HAP-1 (cell line): ENCODE results near the gene CLCF1.
"Not testable (repeated sequence)": the region's sequence is repeated elsewhere in the genome, so short reads cannot be mapped to it uniquely, and the experiment has no call there.

ENCODE experiments used
- DNase-seq, 2 experiments: peaks; one replicate each; pipeline ENCODE4 v3.0.0-alpha.2; 2016 to 2020; ENCODE audit warnings: low spot score in 2 of 2
- H3K27me3 ChIP-seq: fragments of 250-450 bp; sonication (Bioruptor Pico); 2 replicates; pipeline ENCODE4 v1.5.1; 2020; ENCODE audit warnings: low read depth, mild to moderate bottlenecking, moderate library complexity
- H3K36me3 ChIP-seq: fragments of 250-450 bp; sonication (Bioruptor Pico); replicated peaks from 2 replicates; pipeline ENCODE4 v1.5.1; 2020; ENCODE audit warnings: mild to moderate bottlenecking
- H3K4me1 ChIP-seq: fragments of 250-450 bp; sonication (Bioruptor Pico); 2 replicates; pipeline ENCODE4 v1.5.1; 2020; ENCODE audit warnings: mild to moderate bottlenecking
- H3K4me3 ChIP-seq: fragments of 250-450 bp; sonication (Bioruptor Pico); 2 replicates; pipeline ENCODE4 v1.5.1; 2020; ENCODE audit warnings: mild to moderate bottlenecking, moderate library complexity
- H3K9me3 ChIP-seq: fragments of 250-450 bp; sonication (Bioruptor Pico); 2 replicates; pipeline ENCODE4 v1.5.1; 2020; ENCODE audit warnings: mild to moderate bottlenecking, moderate library complexity
- in situ Hi-C: fragments of 300-500 bp; cut with MboI; formaldehyde crosslinking; loops from 3 replicates; pipeline ENCODE4 v1.14.3; 2020; ENCODE audit warnings: low sequenced_read_pairs, inconsistent platforms, mixed read lengths

Gene CLCF1

DNA sequence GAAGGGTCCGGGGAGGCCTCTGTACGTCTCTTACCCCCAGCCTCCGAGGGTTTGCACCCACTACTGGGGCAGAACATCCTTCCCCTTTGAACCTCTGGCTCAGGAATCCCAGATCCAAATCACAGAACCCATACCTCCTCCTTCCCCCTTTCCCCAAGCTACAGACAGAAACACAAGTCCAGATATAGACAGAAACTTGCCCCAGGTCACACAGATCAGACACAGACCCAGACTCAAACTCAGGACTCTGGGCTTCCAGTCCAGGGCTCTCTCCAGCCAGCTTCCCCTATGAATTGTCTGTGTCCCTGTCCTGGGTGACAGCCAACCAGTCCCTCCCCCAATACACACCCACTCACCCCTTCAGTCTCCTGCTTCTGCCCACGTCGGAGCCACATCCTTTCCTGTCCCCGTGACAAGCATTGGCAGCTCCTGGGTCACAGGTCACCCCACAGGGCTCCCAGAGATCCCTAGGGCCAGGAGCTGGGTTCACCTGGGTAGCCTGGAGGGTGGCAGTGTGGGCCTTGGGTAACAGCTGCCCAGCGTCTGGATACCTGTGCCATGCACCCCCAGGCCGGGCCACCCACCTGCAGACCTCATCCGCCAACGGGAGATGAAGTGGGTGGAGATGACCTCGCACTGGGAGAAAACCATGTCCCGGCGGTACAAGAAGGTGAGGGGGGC, 31.3 kb upstream of the CLCF1 start:
- no peak for DNase-seq
- Histone ChIP-seq H3K27me3 (peaks cover 6% of the 10 kb centered on the region; the same call in 1 of the 2 replicates), H3K4me1 (peaks cover 13% of the 10 kb centered on the region), H3K4me3 (no peak overlapping the region), H3K9me3 (no peaks in the 10 kb centered on the region), H3K36me3 (peaks cover 10% of the 10 kb centered on the region)
- in situ Hi-C loops, result no loop called here

DNA sequence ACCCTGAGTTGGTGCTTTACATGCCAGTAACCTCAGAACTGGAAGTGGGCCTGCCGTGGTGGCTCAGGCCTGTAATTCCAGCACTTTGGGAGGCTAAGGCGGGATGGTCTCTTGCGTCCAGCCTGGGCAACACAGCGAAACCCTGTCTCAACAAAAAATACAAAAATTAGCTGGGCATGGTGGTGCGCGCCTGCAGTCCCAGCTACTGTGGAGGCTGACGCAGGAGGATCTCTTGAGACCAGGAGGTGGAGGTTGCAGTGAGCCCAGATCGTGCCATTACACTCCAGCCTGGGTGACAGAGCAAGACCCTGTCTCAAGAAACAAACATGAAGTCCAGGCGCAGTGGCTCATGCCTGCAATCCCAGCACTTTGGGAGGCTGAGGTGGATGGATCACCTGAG, 29.7 kb upstream of the CLCF1 start:
- H3K27me3 ChIP-seq, in situ Hi-C loops, H3K9me3 ChIP-seq, H3K4me3 ChIP-seq, DNase-seq: not testable (repeated sequence)
- peaks cover 25% of the 10 kb centered on the region for H3K36me3 ChIP-seq
- peaks cover 13% of the 10 kb centered on the region for H3K4me1 ChIP-seq

DNA sequence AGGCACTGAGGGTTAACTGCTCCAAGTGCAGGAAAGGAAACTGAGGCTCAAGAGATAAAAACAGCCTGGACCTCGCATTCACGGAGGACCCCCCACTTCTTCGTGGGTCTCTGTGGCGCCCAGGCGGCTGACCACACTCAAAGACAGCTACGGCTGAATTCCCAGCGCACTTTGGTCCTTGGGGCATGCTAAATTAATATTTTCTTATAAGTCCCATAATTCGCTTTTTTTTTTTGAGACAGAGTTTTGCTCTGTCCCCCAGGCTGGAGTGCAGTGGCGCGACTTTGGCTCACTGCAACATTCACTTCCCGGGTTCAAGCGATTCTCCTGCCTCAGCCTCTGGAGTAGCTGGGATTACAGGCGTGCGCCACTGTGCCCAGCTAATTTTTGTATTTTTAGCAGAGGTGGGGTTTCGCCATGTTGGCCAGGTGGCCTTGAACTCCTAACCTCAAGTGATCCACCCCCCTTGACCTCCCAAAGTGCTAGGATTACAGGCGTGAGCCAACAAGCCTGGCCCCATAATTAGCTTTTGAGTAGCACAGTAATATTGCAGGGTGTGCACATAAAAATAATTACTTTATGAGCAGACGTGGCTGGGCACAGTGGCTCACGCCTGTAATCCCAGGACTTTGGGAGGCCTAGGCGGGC, 28.9 kb upstream of the CLCF1 start:
- H3K27me3 ChIP-seq, DNase-seq, H3K9me3 ChIP-seq, in situ Hi-C loops: not testable (repeated sequence)
- Histone ChIP-seq H3K4me1 (peaks cover 13% of the 10 kb centered on the region), H3K36me3 (peaks cover 33% of the 10 kb centered on the region), H3K4me3 (peak overlapping the region; percentile 15)

DNA sequence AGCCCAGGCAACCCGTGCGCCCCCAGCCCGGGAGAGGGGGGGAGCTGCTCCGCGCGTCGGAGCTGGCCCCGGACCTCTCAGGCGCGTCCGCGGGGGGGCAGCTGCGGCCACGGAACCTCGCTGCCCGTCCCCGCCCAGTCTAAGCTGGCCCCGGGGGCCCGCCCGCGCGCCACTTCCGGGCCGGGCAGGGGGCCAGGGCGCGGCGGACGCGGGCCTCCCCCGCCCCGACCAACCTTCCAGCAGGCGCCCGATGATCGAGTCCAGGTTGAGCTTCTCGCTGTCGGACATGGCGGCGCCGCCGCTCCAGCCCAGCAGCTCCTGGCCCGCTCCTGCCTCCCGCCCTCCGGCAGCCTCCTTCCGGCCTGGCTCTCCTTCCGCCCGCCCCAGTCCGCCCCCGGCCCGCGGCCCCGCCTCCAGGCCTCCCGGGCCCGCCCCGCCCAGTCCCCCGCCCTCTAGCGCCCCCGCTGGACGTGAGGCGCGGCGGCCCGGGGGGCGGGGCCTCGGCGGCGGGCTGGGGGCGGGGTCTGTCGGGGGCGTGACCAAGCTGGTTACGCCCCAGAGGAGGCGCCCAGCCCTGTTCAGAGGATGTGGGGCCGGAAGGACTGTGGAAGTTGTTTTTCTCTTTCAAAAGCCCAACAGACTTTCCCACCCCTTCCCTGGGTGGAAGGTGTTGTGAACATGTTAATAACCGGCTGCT, 28.2 kb upstream of the CLCF1 start, which contains the start of gene PPP1CA:
PPP1CA (minus strand) TSS at position 364 of the 697 bp plus-strand sequence; CDS start at position 288, 76 bp downstream.
- peak; percentile 81 to 93 for DNase-seq
- Histone ChIP-seq H3K4me3 (peak within 1 kb of the TSS; percentile 87), H3K36me3 (peaks cover 39% of the 10 kb centered on the region), H3K4me1 (peaks cover 13% of the 10 kb centered on the region), H3K27me3 (no peaks in the 10 kb centered on the region), H3K9me3 (no peaks in the 10 kb centered on the region)
- in situ Hi-C loops, result no loop called here

DNA sequence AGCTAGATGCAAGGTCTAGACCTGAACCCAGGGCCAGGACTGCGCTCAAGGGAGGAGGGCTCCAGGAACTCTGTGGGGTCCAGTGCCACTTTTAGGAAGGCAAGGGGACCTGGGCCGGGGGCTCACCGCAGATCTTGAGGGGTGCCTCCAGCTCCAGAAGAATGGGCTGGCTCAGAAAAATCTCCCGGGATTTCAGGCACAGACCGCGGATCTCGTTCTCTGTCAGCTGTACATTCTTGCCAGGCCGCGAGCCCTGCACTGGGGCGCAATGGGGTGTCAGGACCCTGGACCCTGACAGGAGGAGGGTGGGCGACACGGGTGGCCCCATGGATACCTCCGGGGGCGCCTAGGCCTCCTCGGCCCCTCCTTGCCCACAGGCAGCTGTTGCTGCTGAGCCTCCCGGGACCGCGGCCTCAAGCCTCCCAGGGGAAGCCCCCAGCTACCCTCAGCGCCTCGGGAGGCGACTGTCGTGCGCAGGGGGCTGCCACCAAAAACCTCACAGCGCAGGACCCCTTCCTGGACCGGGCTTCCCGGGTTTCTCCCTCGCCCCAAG, 27.6 kb upstream of the CLCF1 start:
- Histone ChIP-seq H3K4me1 (peaks cover 13% of the 10 kb centered on the region), H3K4me3 (peak overlapping the region; percentile 87), H3K36me3 (peaks cover 45% of the 10 kb centered on the region), H3K27me3 (no peaks in the 10 kb centered on the region), H3K9me3 (no peaks in the 10 kb centered on the region)
- in situ Hi-C loops, result no loop called here
- DNase-seq, result no peak

DNA sequence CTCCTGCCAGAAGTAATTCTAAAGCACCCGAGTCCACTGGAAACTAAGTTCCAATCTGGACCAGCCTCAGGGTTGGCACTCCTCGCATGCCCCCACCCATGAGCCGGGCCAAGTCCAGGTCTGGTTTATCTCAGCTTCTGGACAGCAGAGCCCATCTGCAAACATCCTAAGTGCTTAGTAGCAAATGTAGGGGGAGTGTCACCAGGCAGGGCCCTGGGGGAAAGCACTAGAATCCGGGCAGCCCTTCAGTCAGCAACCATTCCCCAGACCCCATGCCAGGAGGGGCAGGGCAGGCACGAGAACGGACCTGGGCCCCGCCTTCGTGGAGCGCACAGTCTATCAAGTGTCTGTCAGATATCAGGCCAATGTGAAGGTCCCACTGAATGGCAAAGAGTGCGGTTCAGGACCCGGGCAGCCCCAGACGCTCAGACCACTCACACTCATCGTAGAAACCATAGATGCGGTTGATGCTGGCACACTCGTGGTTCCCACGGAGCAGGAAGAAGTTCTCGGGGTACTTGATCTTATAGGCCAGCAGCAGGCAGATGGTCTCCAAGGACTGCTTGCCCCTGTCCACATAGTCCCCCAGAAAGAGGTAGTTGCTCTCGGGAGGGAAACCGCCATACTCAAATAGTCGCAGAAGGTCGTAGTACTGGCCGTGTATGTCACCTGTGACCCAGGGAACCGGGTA, 27.0 kb upstream of the CLCF1 start:
- peak overlapping the region; percentile 87 for H3K4me3 ChIP-seq
- no peaks in the 10 kb centered on the region for H3K9me3 ChIP-seq
- H3K4me1 ChIP-seq, result peaks cover 13% of the 10 kb centered on the region
- in situ Hi-C loops, result no loop called here
- peak; percentile 44 to 64 for DNase-seq
- H3K36me3 ChIP-seq, result peaks cover 51% of the 10 kb centered on the region
- no peaks in the 10 kb centered on the region for H3K27me3 ChIP-seq

DNA sequence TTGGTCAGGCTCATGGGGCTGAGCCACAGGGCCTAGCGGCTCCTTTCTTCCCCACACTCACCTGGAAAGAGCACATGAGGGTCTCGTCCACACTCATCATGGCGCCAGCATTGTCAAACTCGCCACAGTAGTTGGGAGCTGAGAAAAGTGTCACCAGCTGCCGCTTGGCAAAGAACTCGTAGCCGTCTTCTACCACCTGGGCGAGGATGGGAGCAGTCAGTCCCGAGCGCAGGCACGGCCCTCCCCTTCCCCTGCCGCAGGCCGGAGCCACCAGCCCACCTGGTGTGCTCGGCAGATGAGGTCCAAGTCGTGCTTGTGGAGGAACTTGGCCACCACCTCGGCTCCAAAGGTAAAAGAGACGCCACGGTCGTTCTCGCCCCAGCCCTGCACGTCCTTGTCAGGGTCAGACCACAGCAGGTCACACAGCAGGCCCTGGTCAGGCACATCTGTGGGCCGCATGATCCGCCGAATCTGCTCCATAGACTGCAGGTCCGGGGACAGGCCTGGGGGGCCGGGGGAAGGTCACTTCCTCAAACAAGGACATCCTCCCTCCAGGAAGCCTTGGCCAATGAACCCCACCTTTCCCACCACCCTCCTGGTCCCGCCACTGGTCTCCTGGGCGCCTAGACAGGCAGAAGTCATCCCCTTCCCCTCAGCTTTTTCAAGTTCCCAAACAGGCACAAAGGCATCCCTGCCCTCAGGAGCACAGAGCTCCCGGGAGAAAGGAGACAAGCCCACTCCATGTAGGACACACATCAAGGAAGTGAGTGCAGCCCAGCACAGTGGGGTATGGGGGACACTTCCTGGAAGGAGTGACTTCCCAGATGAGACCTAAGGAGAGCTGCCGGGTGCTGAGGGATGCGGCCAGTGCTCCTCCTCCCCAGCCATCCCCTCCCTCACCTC, 25.5 kb upstream of the CLCF1 start:
- no peaks in the 10 kb centered on the region for H3K27me3 ChIP-seq
- peaks cover 54% of the 10 kb centered on the region for H3K36me3 ChIP-seq
- peaks cover 13% of the 10 kb centered on the region for H3K4me1 ChIP-seq
- no peaks in the 10 kb centered on the region for H3K9me3 ChIP-seq
- no peak for DNase-seq
- in situ Hi-C loops, result no loop called here
- H3K4me3 ChIP-seq, result no peak overlapping the region

DNA sequence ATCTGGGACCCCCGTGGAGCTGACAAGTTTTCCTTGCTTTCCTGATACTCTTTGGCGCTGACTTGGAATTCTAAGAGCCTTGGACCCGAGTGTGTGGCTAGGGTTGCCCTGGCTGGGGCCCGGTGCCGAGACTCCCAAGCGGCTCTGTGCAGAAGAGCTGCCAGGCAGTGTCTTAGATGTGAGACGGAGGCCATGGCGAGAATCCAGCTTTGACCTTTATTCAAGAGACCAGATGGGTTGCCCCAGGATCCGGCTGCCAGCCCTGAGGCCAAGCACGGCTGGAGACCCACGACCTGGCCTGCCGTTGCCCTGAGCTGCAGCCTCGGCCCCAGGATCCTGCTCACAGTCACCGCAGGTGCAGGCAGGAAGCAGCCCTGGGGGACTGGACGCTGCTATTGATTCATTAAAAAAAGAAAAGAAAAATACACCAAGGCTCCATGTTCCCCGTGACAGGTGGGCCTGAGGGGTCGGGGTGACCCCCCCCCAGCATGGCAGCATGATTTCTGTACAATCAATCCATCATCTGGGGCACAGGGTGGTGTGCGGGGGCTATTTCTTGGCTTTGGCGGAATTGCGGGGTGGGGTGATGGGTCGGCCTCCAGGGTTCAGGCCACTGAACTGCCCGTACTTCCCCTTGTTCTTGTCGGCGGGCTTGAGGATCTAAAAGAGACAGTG, 24.7 kb upstream of the CLCF1 start:
- Histone ChIP-seq H3K4me3 (no peak overlapping the region), H3K36me3 (peaks cover 61% of the 10 kb centered on the region), H3K9me3 (no peaks in the 10 kb centered on the region), H3K27me3 (no peaks in the 10 kb centered on the region), H3K4me1 (peaks cover 13% of the 10 kb centered on the region)
- no peak for DNase-seq
- in situ Hi-C loops, result no loop called here

DNA sequence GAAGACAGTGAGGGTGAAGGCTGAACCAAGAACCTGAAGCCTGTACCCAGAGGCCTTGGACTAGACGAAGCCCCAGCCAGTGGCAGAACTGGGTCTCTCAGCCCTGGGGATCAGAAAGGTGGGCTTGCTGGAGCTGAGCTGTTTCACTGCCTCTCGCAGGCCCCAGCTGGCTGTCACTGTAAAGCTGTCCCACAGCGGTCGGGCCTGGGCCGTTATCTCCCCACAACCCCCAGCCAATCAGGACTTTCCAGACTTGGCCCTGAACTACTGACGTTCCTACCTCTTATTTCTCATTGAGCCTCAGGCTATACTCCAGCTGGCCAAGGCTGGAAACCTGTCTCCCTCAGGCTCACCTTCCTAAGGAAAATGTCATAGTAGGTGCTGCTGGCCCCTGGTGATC, 24.1 kb upstream of the CLCF1 start:
- H3K4me3 ChIP-seq, result no peak overlapping the region

DNA sequence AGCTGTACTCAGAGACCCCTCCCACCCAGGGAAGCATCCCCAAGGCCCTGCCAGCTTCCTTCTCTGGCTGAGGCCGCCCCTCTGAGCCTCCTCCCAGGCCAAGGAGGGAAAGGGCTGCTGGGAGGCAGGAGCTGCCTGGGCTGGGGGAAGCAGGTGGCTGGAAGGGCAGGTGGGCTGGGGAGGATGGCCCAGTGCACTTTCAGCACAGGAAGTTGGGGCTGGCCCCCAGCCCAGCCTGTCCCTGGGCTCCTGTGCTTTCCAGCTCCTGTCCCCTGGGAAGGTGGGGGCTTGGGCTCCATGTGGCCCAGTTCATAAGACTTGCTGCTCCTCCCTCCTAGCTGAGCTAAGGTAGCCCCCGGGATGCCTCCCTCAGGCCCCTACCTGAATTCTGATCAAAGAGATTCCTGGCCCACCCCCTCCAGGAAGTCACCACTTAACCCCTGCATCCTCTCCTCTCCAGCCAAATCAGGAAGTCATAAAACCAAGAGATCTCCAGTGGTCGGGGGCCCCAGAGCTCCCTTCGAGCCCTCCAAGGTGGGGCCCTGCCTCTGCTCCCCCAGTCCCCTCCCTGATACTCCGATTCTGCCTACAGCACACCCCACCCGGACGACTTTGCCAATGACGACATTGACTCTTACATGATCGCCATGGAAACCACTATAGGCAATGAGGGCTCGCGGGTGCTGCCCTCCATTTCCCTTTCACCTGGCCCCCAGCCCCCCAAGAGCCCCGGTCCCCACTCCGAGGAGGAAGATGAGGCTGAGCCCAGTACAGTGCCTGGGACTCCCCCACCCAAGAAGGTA, 23.4 kb upstream of the CLCF1 start:
- Histone ChIP-seq H3K9me3 (no peaks in the 10 kb centered on the region), H3K36me3 (peaks cover 61% of the 10 kb centered on the region), H3K4me3 (no peak overlapping the region), H3K27me3 (no peaks in the 10 kb centered on the region), H3K4me1 (peaks cover 7% of the 10 kb centered on the region)
- no peak for DNase-seq
- in situ Hi-C loops, result no loop called here

More for the DNA sequence above, 24.1 kb upstream of the CLCF1 start:
- Histone ChIP-seq H3K36me3 (peaks cover 61% of the 10 kb centered on the region), H3K4me1 (peaks cover 13% of the 10 kb centered on the region), H3K9me3 (no peaks in the 10 kb centered on the region), H3K27me3 (no peaks in the 10 kb centered on the region)
- in situ Hi-C loops, result no loop called here
- no peak for DNase-seq

DNA sequence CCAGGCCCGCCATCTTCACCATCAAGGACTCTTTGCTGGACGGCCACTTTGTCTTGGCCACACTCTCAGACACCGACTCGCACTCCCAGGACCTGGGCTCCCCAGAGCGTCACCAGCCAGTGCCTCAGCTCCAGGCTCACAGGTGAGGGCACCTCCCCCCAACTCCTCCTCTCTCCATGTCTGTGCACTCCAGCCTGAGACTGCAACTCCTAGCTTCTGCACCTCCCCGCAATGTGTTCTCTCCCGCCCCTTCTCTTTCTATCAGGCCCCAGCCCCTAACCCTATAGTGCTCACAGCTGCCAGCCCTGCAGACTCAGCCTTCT, 22.8 kb upstream of the CLCF1 start:
- Histone ChIP-seq H3K4me3 (no peak overlapping the region), H3K9me3 (no peaks in the 10 kb centered on the region), H3K36me3 (peaks cover 61% of the 10 kb centered on the region), H3K27me3 (no peaks in the 10 kb centered on the region), H3K4me1 (peaks cover 7% of the 10 kb centered on the region)
- no peak for DNase-seq
- in situ Hi-C loops, result no loop called here
